Measurements from ENCODE around the gene RNF150. TPM values are rescaled to one million over a fixed set of nuclear protein-coding genes. Genes with fewer than 3 reads are reported as not detected.
"Not testable (repeated sequence)": the region's sequence is repeated elsewhere in the genome, so short reads cannot be mapped to it uniquely, and the experiment has no call there.

RNF150 gene
- total RNA-seq, 1 donor from 2014 or later = 56.1 TPM

- intact Hi-C loops (cut with DNase I) = no loop called here
- DNase-seq (ENCODE audit: missing footprints) (no peak), ATAC-seq (no peak)
These were observed 303.4 kb downstream of the RNF150 start for GRCh38 chr4:140829825-140830224.

GRCh38 chr4:140826701-140827027 is 306.6 kb downstream of the RNF150 start:
- ATAC-seq = no peak
- intact Hi-C loops (cut with DNase I) = no loop called here
- no peak for DNase-seq (ENCODE audit: missing footprints)

- DNase-seq (ENCODE audit: missing footprints); ATAC-seq: not testable (repeated sequence)
These were observed 312.7 kb downstream of the RNF150 start for GRCh38 chr4:140820520-140820919.

GRCh38 chr4:140819610-140820009 is 313.7 kb downstream of the RNF150 start:
- ATAC-seq = no peak
- no peak for DNase-seq (ENCODE audit: missing footprints)
- intact Hi-C loops (cut with DNase I) = no loop called here

More at GRCh38 chr4:140820520-140820919, 312.7 kb downstream of the RNF150 start:
- intact Hi-C loops (cut with DNase I) = not testable (repeated sequence)

- DNase-seq (ENCODE audit: missing footprints) (no peak), ATAC-seq (no peak)
- intact Hi-C loops (cut with DNase I) = no loop called here
These were observed 314.8 kb downstream of the RNF150 start for GRCh38 chr4:140818433-140818832.

- DNase-seq (ENCODE audit: missing footprints) = no peak
- intact Hi-C loops (cut with DNase I) = no loop called here
- no peak for ATAC-seq
These were observed 316.3 kb downstream of the RNF150 start for GRCh38 chr4:140816806-140817510.

- intact Hi-C loops (cut with DNase I) = no loop called here
- ATAC-seq (no peak), DNase-seq (ENCODE audit: missing footprints) (no peak)
These were observed 319.5 kb downstream of the RNF150 start for GRCh38 chr4:140813804-140814203.

- ATAC-seq (no peak), DNase-seq (ENCODE audit: missing footprints) (no peak)
- intact Hi-C loops (cut with DNase I) = no loop called here
These were observed 320.4 kb downstream of the RNF150 start for GRCh38 chr4:140812916-140813315.

GRCh38 chr4:140811429-140811828 is 321.8 kb downstream of the RNF150 start:
- intact Hi-C loops (cut with DNase I) = no loop called here
- DNase-seq (ENCODE audit: missing footprints) (no peak), ATAC-seq (no peak)

GRCh38 chr4:140810591-140811169 is 322.6 kb downstream of the RNF150 start:
- ATAC-seq; intact Hi-C loops (cut with DNase I); DNase-seq (ENCODE audit: missing footprints): not testable (repeated sequence)

Other genes starting within 250 kb of the RNF150 start
- 156 TPM for gene ZNF330, start 87.4 kb upstream of the RNF150 start, total RNA-seq

Measured in Right ventricle myocardium inferior (tissue), 1 donor.